K562 (cell line): ENCODE results near the gene SYNGR4. TPM values are rescaled to one million over a fixed set of nuclear protein-coding genes. Genes with fewer than 3 reads are reported as not detected.

ENCODE experiments used
- ARID2 ChIP-seq: fragments of 450-650 bp; IDR thresholded peaks from 2 replicates; pipeline ENCODE4 v1.6.1; 2017; ENCODE audit warnings: antibody characterized with exemption, mild to moderate bottlenecking
- CTBP1 ChIP-seq: fragments of 450-650 bp; IDR thresholded peaks from 2 replicates; pipeline ENCODE4 v1.6.1; 2016; ENCODE audit warnings: borderline replicate concordance
- FOS ChIP-seq: IDR thresholded peaks from 3 replicates; pipeline ENCODE4 v1.6.1; 2011; ENCODE audit not compliant: insufficient read length; ENCODE audit errors: extremely low read depth
- HNRNPUL1 ChIP-seq: fragments of 200-400 bp; formaldehyde crosslinking; IDR thresholded peaks from 2 replicates; pipeline ENCODE4 v1.6.1; 2017; ENCODE audit warnings: low read length
- JUN ChIP-seq, 2 experiments: sonication (generic) in 1 of 2; formaldehyde crosslinking in 1 of 2; IDR thresholded peaks; 2 replicates each; pipeline versions ENCODE4 v1.6.1 to v1.8.0; 2012 to 2022; ENCODE audit warnings: borderline replicate concordance in 2 of 2, mild to moderate bottlenecking in 2 of 2, improper control_type of control experiment in 1 of 2, low read depth in 1 of 2, low read length in 1 of 2, missing genetic modification reagents in 1 of 2
- MAFF ChIP-seq: IDR thresholded peaks from 2 replicates; pipeline ENCODE4 v1.6.1; 2012; ENCODE audit warnings: low read length, improper control_type of control experiment
- NFIX ChIP-seq: fragments of 250-450 bp; sonication (Bioruptor Pico); IDR thresholded peaks from 2 replicates; pipeline ENCODE4 v1.4.0; 2020; ENCODE audit warnings: low read depth, mild to moderate bottlenecking, moderate library complexity
- NRF1 ChIP-seq, 2 experiments: fragments of 450-650 bp; IDR thresholded peaks in 1 of 2; conservative IDR thresholded peaks in 1 of 2; 2 replicates each; pipeline ENCODE4 v1.6.1; 2014; ENCODE audit warnings: mild to moderate bottlenecking in 2 of 2
- PHF8 ChIP-seq: fragments of 200-600 bp; sonication (generic); IDR thresholded peaks from 2 replicates; pipeline ENCODE4 v1.6.1; 2012; ENCODE audit warnings: mixed run types, mild to moderate bottlenecking, inconsistent platforms, low read length, moderate library complexity, borderline replicate concordance
- ZFP30 ChIP-seq: fragments of 250-450 bp; sonication (Bioruptor Pico); IDR thresholded peaks from 2 replicates; pipeline ENCODE4 v1.8.0; 2022; ENCODE audit warnings: moderate library complexity, mild to moderate bottlenecking, inconsistent platforms, borderline replicate concordance
- ZSCAN32 ChIP-seq: fragments of 450-650 bp; formaldehyde crosslinking; IDR thresholded peaks from 2 replicates; pipeline ENCODE4 v1.4.0; 2020; ENCODE audit warnings: mild to moderate bottlenecking, moderate library complexity
- polyA plus RNA-seq, 8 experiments: library from polyadenylated mRNA; depleted of rRNA in 4 of 8; stranded (reverse) in 5 of 8; unstranded in 3 of 8; fragments of >200 nt; fragmentation: Nextera tagmentation in 2 of 8; fragmentation: Illumina TruSeq in 1 of 8; extraction: Ambion mirVana in 2 of 8; extraction: Trizol in 1 of 8; gene quantifications; 2 replicates each; pipeline versions ENCODE4 v1.2.1 to v1.2.3, GENCODE V29; 2011 to 2014; ENCODE audit warnings: inconsistent platforms in 1 of 8, missing spikeins in 1 of 8
- total RNA-seq, 7 experiments: library from RNA; depleted of rRNA in 6 of 7; stranded (reverse); fragments of >200 nt in 6 of 7; fragmentation: Illumina TruSeq in 2 of 7; extraction: Trizol in 2 of 7; gene quantifications; 2 replicates each; pipeline versions ENCODE4 v1.2.1 to v1.2.3, GENCODE V29; 2011 to 2021; ENCODE audit warnings: low replicate concordance in 1 of 7
- TF ChIP-seq, protein P1 (sequence below): fragments of 250-450 bp; sonication (Bioruptor Pico); IDR thresholded peaks from 2 replicates; pipeline ENCODE4 v1.5.1; 2021; ENCODE audit warnings: mild to moderate bottlenecking
- TF ChIP-seq, protein P2 (sequence below), 2 experiments: fragments of 150-350 bp in 1 of 2; IDR thresholded peaks; 2 replicates each; pipeline ENCODE4 v1.6.1; 2012 to 2016; ENCODE audit warnings: low read depth in 2 of 2, low read length in 2 of 2, mild to moderate bottlenecking in 1 of 2, moderate library complexity in 1 of 2
- TF ChIP-seq, protein P3 (sequence below): sonication (generic); formaldehyde crosslinking; IDR thresholded peaks from 2 replicates; pipeline ENCODE4 v1.8.0; 2023; ENCODE audit warnings: missing genetic modification reagents, mild to moderate bottlenecking, borderline replicate concordance

SYNGR4 gene
- total and polyA plus RNA-seq, 9 of the 15 experiments (the other 6 are each of a cell fraction or from before 2014, with no cell fraction given), result 0.07 to 0.14 TPM; not detected in 7

DNA sequence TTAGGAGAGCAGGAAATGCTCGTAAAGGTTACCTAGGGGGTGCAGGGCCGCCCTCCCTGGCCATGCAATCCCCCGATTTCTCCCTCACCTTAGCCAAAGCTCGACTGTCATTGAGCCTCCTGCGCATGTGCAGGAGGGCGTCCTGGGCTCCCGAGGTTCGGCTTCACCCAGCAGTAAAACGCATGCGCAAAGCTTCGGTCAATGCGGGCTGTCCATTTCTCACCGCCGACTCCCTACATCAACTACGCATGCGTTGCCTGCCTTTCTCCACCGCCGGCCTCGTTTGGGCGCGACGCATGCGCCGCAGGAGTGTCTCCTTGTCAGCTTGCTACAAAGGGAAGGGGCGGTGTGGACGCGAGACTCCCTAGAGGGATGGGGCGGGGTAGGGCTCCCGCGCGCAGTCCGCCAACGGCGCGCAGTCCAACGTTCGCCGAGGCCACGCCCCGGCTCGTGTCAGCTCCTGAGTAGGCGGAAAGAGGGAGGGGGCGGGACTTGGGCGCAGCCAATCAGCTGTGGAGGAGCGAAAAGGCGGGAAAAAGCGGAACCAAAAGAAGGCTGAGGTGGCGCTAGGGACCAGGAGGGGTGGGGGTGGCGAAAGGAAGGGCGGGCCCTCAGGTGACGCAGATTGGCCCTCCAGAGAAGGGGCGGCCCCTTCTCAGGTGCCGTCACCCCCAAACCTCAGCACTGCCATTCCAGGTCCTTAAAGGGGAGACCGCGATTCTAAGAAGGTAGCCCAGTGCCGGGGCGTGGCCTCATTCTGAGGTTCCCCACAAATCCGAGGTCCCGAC is at the start of gene SYNGR4, which contains the start of gene TMEM143 (continued):
- TF ChIP-seq MAFF (no peak), PHF8 (peak; percentile 14; the same call in 1 of the 2 replicates), ARID2 (no peak), ZSCAN32 (CRISPR knock-in tag) (no peak), HNRNPUL1 (no peak), FOS (peak; percentile 73), NRF1 (conservative IDR thresholded peaks at IDR 0.05 in 1 of 2, IDR thresholded peaks at IDR 0.05 in 1 of 2) (peak; percentile 100), ZFP30 (CRISPR knock-in tag) (no peak), JUN (IDR thresholded peaks at IDR 0.05; ENCODE audit: borderline replicate concordance, low read depth, low read length) (no peak), JUN (CRISPR knock-in tag; IDR thresholded peaks at IDR 0.05; ENCODE audit: borderline replicate concordance) (no peak), NFIX (no peak), CTBP1 (peak; percentile 25; the same call in 1 of the 2 replicates)
- TF ChIP-seq, protein P1, sequence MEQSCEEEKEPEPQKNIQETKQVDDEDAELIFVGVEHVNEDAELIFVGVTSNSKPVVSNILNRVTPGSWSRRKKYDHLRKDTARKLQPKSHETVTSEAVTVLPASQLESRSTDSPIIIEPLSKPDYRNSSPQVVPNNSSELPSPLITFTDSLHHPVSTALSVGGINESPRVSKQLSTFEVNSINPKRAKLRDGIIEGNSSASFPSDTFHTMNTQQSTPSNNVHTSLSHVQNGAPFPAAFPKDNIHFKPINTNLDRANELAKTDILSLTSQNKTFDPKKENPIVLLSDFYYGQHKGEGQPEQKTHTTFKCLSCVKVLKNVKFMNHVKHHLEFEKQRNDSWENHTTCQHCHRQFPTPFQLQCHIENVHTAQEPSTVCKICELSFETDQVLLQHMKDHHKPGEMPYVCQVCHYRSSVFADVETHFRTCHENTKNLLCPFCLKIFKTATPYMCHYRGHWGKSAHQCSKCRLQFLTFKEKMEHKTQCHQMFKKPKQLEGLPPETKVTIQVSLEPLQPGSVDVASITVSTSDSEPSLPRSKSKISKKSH (CRISPR knock-in tag), result no peak
- TF ChIP-seq, protein P2, sequence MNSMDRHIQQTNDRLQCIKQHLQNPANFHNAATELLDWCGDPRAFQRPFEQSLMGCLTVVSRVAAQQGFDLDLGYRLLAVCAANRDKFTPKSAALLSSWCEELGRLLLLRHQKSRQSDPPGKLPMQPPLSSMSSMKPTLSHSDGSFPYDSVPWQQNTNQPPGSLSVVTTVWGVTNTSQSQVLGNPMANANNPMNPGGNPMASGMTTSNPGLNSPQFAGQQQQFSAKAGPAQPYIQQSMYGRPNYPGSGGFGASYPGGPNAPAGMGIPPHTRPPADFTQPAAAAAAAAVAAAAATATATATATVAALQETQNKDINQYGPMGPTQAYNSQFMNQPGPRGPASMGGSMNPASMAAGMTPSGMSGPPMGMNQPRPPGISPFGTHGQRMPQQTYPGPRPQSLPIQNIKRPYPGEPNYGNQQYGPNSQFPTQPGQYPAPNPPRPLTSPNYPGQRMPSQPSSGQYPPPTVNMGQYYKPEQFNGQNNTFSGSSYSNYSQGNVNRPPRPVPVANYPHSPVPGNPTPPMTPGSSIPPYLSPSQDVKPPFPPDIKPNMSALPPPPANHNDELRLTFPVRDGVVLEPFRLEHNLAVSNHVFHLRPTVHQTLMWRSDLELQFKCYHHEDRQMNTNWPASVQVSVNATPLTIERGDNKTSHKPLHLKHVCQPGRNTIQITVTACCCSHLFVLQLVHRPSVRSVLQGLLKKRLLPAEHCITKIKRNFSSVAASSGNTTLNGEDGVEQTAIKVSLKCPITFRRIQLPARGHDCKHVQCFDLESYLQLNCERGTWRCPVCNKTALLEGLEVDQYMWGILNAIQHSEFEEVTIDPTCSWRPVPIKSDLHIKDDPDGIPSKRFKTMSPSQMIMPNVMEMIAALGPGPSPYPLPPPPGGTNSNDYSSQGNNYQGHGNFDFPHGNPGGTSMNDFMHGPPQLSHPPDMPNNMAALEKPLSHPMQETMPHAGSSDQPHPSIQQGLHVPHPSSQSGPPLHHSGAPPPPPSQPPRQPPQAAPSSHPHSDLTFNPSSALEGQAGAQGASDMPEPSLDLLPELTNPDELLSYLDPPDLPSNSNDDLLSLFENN (IDR thresholded peaks at IDR 0.05; ENCODE audit: low read depth in 2 of 2, low read length in 2 of 2), result no peak
- TF ChIP-seq, protein P3, sequence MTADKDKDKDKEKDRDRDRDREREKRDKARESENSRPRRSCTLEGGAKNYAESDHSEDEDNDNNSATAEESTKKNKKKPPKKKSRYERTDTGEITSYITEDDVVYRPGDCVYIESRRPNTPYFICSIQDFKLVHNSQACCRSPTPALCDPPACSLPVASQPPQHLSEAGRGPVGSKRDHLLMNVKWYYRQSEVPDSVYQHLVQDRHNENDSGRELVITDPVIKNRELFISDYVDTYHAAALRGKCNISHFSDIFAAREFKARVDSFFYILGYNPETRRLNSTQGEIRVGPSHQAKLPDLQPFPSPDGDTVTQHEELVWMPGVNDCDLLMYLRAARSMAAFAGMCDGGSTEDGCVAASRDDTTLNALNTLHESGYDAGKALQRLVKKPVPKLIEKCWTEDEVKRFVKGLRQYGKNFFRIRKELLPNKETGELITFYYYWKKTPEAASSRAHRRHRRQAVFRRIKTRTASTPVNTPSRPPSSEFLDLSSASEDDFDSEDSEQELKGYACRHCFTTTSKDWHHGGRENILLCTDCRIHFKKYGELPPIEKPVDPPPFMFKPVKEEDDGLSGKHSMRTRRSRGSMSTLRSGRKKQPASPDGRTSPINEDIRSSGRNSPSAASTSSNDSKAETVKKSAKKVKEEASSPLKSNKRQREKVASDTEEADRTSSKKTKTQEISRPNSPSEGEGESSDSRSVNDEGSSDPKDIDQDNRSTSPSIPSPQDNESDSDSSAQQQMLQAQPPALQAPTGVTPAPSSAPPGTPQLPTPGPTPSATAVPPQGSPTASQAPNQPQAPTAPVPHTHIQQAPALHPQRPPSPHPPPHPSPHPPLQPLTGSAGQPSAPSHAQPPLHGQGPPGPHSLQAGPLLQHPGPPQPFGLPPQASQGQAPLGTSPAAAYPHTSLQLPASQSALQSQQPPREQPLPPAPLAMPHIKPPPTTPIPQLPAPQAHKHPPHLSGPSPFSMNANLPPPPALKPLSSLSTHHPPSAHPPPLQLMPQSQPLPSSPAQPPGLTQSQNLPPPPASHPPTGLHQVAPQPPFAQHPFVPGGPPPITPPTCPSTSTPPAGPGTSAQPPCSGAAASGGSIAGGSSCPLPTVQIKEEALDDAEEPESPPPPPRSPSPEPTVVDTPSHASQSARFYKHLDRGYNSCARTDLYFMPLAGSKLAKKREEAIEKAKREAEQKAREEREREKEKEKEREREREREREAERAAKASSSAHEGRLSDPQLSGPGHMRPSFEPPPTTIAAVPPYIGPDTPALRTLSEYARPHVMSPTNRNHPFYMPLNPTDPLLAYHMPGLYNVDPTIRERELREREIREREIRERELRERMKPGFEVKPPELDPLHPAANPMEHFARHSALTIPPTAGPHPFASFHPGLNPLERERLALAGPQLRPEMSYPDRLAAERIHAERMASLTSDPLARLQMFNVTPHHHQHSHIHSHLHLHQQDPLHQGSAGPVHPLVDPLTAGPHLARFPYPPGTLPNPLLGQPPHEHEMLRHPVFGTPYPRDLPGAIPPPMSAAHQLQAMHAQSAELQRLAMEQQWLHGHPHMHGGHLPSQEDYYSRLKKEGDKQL (CRISPR knock-in tag), result no peak
